HL-60/S4 (cell line): Measurements from ENCODE around the gene SLFN12L.

Experiments
- in situ Hi-C: fragments of 300-500 bp; cut with MboI; formaldehyde crosslinking; loops from 2 replicates; pipeline ENCODE4 v1.14.3; 2022; ENCODE audit warnings: low sequenced_read_pairs

SLFN12L gene

DNA sequence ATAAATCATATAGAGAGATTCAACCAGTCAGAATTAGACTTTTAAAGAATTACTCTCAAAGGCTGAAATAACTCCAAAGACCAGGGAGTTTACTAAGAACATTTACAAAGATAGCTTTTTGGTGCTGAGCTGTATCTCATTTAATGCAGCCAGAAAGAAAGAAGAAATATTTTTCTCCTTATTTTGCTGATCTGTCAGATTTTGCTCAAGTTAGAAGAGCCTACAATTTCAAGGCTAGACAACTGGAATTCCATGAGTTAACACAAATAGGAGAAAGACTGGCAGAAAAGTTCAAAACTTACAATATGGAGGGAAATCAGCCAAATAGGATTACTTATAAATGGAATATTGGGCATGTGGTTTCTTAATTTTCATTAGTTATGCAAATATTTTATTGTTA lies 99.0 kb downstream of the SLFN12L start:
- in situ Hi-C loops = no loop called here

DNA sequence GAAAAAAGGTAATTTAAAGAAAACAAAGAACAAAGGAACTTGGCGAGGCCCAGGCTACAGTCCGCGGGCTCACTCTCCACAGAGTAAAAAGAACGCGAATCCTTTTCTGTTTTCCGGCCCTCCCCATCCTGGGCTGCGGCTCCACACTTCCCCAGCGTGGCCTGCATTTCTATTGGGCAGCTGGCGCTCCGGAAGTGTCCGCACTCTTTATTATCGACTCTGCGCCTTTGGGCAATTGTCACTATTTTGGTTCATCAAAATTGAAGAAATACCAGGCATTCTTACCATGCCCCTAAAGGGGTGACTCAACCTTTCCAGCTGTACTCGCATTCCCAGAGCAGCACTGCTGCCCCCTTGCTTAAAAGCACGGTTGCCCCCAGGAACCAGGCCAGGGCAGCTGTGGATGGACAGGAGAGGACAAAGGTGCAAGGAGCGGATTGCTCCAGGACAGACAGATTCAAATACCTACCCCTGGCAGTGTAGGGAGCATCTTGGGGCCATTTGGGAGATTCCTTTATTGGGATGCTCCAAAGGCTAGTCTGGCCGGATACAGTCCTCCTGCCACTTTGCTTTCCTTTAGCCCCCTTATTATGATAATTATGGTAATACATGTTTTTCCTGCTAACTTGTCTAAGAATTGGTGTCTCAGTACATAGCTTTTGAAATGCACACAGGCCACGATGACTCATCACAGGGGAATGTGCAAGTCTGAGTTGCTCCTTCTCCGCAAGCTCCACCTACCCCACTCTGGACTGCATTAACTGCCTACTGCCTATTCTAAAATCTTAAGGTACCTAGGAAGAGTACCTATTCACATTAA lies 104.2 kb downstream of the SLFN12L start:
- in situ Hi-C loops = no loop called here

DNA sequence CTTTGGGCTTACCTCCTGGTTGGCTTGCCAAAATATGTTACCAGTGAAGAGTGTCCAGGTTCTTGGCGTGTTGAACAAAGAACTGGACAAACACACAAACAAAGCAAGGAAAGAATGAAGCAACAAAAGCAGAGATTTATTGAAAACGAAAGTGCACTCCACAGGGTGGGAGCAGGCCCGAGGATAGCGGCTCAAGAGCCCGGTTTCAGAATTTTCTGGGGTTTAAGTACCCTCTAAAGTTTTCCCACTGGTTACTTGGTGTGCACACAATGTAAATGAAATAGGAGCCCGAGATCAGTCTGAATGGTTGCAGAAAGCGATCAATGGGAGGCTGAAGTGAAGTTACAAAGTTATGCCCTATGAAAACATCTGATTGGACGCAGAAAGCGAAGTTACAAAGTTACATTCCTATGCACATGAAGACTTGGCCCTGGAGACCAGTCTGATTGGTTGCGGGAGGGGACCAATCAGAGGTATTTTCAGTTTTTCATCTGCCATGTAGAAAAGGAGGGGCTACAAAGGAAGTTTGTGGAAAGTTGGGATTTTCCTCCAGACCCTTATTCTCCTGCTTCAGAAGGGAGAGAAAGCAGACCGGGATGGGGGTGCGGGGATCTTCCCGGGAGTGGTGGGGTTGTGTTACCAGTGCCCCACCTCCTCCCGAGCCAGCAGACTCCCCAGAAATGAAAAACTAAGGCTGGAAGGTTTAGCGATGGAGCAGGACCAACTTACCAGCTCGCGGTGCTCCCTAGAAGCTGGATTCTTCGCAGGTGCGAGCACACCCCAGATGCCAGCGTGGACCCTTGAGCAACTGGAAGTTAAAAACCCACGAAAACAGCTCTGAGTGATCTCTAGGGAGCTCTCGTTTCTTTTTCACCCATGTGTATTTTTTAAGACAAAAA lies 105.1 kb downstream of the SLFN12L start, which contains the start of gene SLFN12:
TSS of gene SLFN12 (minus strand) at position 325 of the 899 bp plus-strand sequence. CDS start 9,472 bp downstream, outside the sequence.
- in situ Hi-C loops = no loop called here

DNA sequence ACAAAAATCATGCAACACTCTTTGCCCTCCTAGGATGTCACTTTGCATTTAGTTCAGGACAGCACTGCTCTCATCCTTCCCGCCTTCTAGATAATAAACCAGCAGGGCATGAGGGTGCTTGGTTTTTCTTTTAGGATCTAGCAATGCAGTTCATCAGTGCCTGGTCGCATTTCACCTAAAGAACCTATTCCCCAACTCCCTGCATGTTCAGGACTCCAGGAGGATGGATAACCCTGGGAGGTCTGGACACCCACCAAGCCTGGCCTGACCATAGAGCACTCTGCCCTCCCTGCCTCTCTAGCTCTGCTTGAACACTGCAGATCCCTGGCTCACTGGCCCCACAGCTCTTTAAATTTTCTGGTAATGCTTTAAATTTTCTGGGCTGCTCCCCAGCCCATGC lies 107.8 kb downstream of the SLFN12L start:
- in situ Hi-C loops = no loop called here

DNA sequence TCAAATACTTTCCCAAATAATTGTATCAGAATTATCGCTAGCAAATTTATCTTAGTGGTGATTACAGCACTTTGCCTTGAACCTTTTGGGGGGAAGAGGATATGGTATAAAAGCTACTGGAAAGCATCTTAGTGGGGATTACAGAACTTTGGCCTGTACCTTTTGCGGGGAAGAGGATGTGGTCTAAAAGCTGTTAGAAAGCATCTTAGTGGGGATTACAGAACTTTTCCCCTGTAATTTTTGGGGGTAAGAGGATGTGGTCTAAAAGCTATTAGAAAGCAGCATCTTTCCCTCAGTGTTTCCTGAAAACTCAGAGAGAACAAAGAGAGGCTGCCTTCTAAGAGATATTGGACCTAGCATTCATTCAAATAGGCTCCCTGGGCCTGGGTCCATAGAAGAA lies 109.2 kb downstream of the SLFN12L start:
- in situ Hi-C loops = no loop called here

DNA sequence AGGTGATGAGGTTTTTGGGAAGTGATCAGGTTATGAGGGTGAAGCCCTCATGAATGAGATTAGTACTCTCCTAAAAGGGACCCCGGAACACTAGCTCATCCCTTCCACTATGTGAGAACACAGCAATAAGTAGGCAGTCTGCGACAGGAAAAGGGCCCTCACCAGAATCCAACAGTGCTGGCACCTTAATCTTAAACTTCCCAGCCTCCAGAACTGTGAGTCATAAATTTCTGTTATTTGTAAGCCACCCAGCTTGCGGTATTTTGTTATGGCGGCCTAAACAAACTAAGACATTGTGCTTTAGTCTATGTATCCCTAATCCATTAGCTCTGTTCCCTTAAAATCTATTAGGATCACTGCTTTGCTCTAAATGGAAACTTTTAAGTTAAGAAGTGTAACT lies 113.7 kb downstream of the SLFN12L start:
- in situ Hi-C loops = no loop called here
